Spinal cord (tissue), 10 donors: ENCODE measurements around the gene CTNNA3. TPM values are rescaled to one million over a fixed set of nuclear protein-coding genes. Genes with fewer than 3 reads are reported as not detected.

Experiments used
- DNase-seq, 6 donors: peaks; one replicate each; pipeline versions ENCODE4 v3.0.0 to v3.0.0-alpha.2; 2013 to 2015; ENCODE audit warnings: low spot score in 6 of 6, low read depth in 4 of 6
- H3K27ac ChIP-seq: one replicate; pipeline ENCODE4 v1.5.1; 2013; ENCODE audit warnings: low read depth, low read length, control low read depth
- H3K27me3 ChIP-seq: one replicate; pipeline ENCODE4 v1.6.1; 2013; ENCODE audit warnings: low read length; ENCODE audit not compliant: control insufficient read depth, insufficient read depth
- H3K36me3 ChIP-seq: one replicate; pipeline ENCODE4 v1.6.1; 2013; ENCODE audit warnings: low read length; ENCODE audit not compliant: control insufficient read depth, insufficient read depth
- H3K4me1 ChIP-seq: one replicate; pipeline ENCODE4 v1.6.1; 2013; ENCODE audit warnings: low read length; ENCODE audit not compliant: control insufficient read depth, insufficient read depth
- H3K4me3 ChIP-seq: one replicate; pipeline ENCODE4 v1.5.1; 2013; ENCODE audit warnings: low read depth, low read length, control low read depth
- H3K9me3 ChIP-seq: one replicate; pipeline ENCODE4 v1.6.1; 2013; ENCODE audit warnings: low read length; ENCODE audit not compliant: control insufficient read depth, insufficient read depth
- WGBS: methylation state at CpG from one replicate; pipeline ENCODE4 v1.1.5; 2013; ENCODE audit warnings: missing lambda C conversion rate; ENCODE audit not compliant: insufficient coverage; 5-methylcytosine and 5-hydroxymethylcytosine counted together
- polyA plus RNA-seq, 2 donors: library from polyadenylated mRNA; unstranded; fragments of 120-200 nt; gene quantifications; one replicate each; pipeline ENCODE4 v1.2.1, GENCODE V29; 2013; ENCODE audit not compliant: insufficient read length in 2 of 2
- total RNA-seq, 2 donors: library from RNA; depleted of rRNA in 1 of 2; stranded (reverse); fragments of 120-200 nt in 1 of 2; fragments of >200 nt in 1 of 2; gene quantifications; one replicate each; pipeline versions ENCODE4 v1.2.3 to v1.2.4, GENCODE V29; 2013 to 2014
- donor health status: healthy.

The CTNNA3 gene
- total and polyA plus RNA-seq, 4 donors, result 15.3 to 63.5 (median 41.0) TPM

GRCh38 chr10:67668448-67668847 is 27.5 kb downstream of the CTNNA3 start:
- 67% methylated on average over 2 of the region's 3 CpGs for WGBS
- H3K4me3 ChIP-seq, result no peak overlapping the region
- H3K27me3 ChIP-seq, result no peaks in the 10 kb centered on the region
- no peak overlapping the region for H3K27ac ChIP-seq
- H3K4me1 ChIP-seq, result no peaks in the 10 kb centered on the region
- no peaks in the 10 kb centered on the region for H3K36me3 ChIP-seq
- no peak for DNase-seq
- H3K9me3 ChIP-seq, result no peaks in the 10 kb centered on the region

GRCh38 chr10:67667035-67667425 is 29.0 kb downstream of the CTNNA3 start:
- Histone ChIP-seq H3K27me3 (no peaks in the 10 kb centered on the region), H3K4me3 (no peak overlapping the region), H3K36me3 (no peaks in the 10 kb centered on the region), H3K4me1 (no peaks in the 10 kb centered on the region), H3K27ac (no peak overlapping the region), H3K9me3 (no peaks in the 10 kb centered on the region)
- WGBS, result no CpG with 5 or more reads among the region's 1 CpG
- DNase-seq, result no peak

GRCh38 chr10:67666416-67667034 is 29.5 kb downstream of the CTNNA3 start:
- Histone ChIP-seq H3K4me3 (no peak overlapping the region), H3K4me1 (no peaks in the 10 kb centered on the region), H3K36me3 (no peaks in the 10 kb centered on the region), H3K27ac (no peak overlapping the region), H3K27me3 (no peaks in the 10 kb centered on the region), H3K9me3 (no peaks in the 10 kb centered on the region)
- WGBS, result no CpG with 5 or more reads among the region's 1 CpG
- DNase-seq, result peak in 4 of 6 donors; percentile 10 to 78 (median 36)

- Histone ChIP-seq H3K27ac (peak overlapping the region; percentile 57), H3K4me3 (peak overlapping the region; percentile 19), H3K4me1 (no peaks in the 10 kb centered on the region), H3K36me3 (no peaks in the 10 kb centered on the region), H3K27me3 (no peaks in the 10 kb centered on the region), H3K9me3 (no peaks in the 10 kb centered on the region)
- DNase-seq, result peak in 1 of 6 donors; percentile 44
Measured at GRCh38 chr10:67665491-67665890, 30.5 kb downstream of the CTNNA3 start.

GRCh38 chr10:67664942-67665341 is 31.1 kb downstream of the CTNNA3 start:
- Histone ChIP-seq H3K27me3 (no peaks in the 10 kb centered on the region), H3K4me1 (no peaks in the 10 kb centered on the region), H3K36me3 (no peaks in the 10 kb centered on the region), H3K4me3 (peak overlapping the region; percentile 19), H3K9me3 (no peaks in the 10 kb centered on the region), H3K27ac (peak overlapping the region; percentile 57)
- no peak for DNase-seq
- WGBS, result no CpG with 5 or more reads among the region's 3 CpGs

GRCh38 chr10:67663449-67664087 is 32.4 kb downstream of the CTNNA3 start:
- Histone ChIP-seq H3K9me3 (no peaks in the 10 kb centered on the region), H3K4me1 (no peaks in the 10 kb centered on the region), H3K4me3 (no peak overlapping the region), H3K27ac (no peak overlapping the region), H3K36me3 (no peaks in the 10 kb centered on the region), H3K27me3 (no peaks in the 10 kb centered on the region)
- WGBS, result 61% methylated on average over 10 of the region's 13 CpGs
- DNase-seq, result no peak

GRCh38 chr10:67662415-67662814 is 33.6 kb downstream of the CTNNA3 start:
- Histone ChIP-seq H3K9me3 (no peaks in the 10 kb centered on the region), H3K4me1 (no peaks in the 10 kb centered on the region), H3K27me3 (no peaks in the 10 kb centered on the region), H3K4me3 (no peak overlapping the region), H3K36me3 (no peaks in the 10 kb centered on the region), H3K27ac (no peak overlapping the region)
- WGBS, result no CpG with 5 or more reads among the region's 3 CpGs
- DNase-seq, result no peak

- H3K27ac ChIP-seq, result no peak overlapping the region
- H3K36me3 ChIP-seq, result no peaks in the 10 kb centered on the region
- no peaks in the 10 kb centered on the region for H3K27me3 ChIP-seq
- H3K4me1 ChIP-seq, result no peaks in the 10 kb centered on the region
- H3K9me3 ChIP-seq, result no peaks in the 10 kb centered on the region
- no peak overlapping the region for H3K4me3 ChIP-seq
- 60% methylated on average over 1 of the region's 2 CpGs for WGBS
- no peak for DNase-seq
Measured at GRCh38 chr10:67659497-67659896, 36.5 kb downstream of the CTNNA3 start.

- H3K27me3 ChIP-seq, result no peaks in the 10 kb centered on the region
- DNase-seq, result no peak
- WGBS, result 83% methylated on average over 1 of the region's 4 CpGs
- H3K4me1 ChIP-seq, result no peaks in the 10 kb centered on the region
- no peak overlapping the region for H3K27ac ChIP-seq
- no peaks in the 10 kb centered on the region for H3K9me3 ChIP-seq
- no peaks in the 10 kb centered on the region for H3K36me3 ChIP-seq
- H3K4me3 ChIP-seq, result no peak overlapping the region
Measured at GRCh38 chr10:67657775-67658174, 38.2 kb downstream of the CTNNA3 start.

GRCh38 chr10:67650558-67650957 is 45.4 kb downstream of the CTNNA3 start:
- no peak overlapping the region for H3K4me3 ChIP-seq
- H3K9me3 ChIP-seq, result no peaks in the 10 kb centered on the region
- H3K4me1 ChIP-seq, result no peaks in the 10 kb centered on the region
- H3K27me3 ChIP-seq, result no peaks in the 10 kb centered on the region
- H3K36me3 ChIP-seq, result no peaks in the 10 kb centered on the region
- 100% methylated on average over 1 of the region's 4 CpGs for WGBS
- H3K27ac ChIP-seq, result no peak overlapping the region
- no peak for DNase-seq
